Adrenal gland (tissue), 12 donors: ENCODE results near the gene RASA3. TPM values are rescaled to one million over a fixed set of nuclear protein-coding genes. Genes with fewer than 3 reads are reported as not detected.

Source experiments
- DNase-seq, 7 donors: peaks; one replicate each; pipeline ENCODE4 v3.0.0-alpha.2; 2019 to 2020
- H3K27ac ChIP-seq, 5 donors: fragments of 200-600 bp; sonication (generic) in 4 of 5; 1 replicate in 3 of 5; 2 replicates in 2 of 5; pipeline versions ENCODE4 v1.5.1 to v1.8.0; 2016 to 2020; ENCODE audit warnings: mild to moderate bottlenecking in 1 of 5
- H3K27me3 ChIP-seq: fragments of 200-600 bp; 2 replicates; pipeline ENCODE4 v1.8.0; 2021
- H3K36me3 ChIP-seq, 2 donors: fragments of 200-600 bp; replicated peaks in 1 of 2; 1 replicate in 1 of 2; 2 replicates in 1 of 2; pipeline versions ENCODE4 v1.5.1 to v1.8.0; 2018 to 2022
- H3K4me1 ChIP-seq, 2 donors: fragments of 200-600 bp; replicated peaks in 1 of 2; 1 replicate in 1 of 2; 2 replicates in 1 of 2; pipeline versions ENCODE4 v1.5.1 to v1.8.0; 2018 to 2021
- H3K4me3 ChIP-seq, 4 donors: fragments of 200-600 bp; sonication (generic) in 3 of 4; one replicate each; pipeline ENCODE4 v1.5.1; 2016 to 2018
- H3K9me3 ChIP-seq, 3 donors: fragments of 200-600 bp; sonication (generic) in 1 of 3; replicated peaks in 1 of 3; 1 replicate in 2 of 3; 2 replicates in 1 of 3; pipeline versions ENCODE4 v1.5.1 to v1.8.0; 2016 to 2021
- CTCF ChIP-seq, 6 experiments: fragments of 450-650 bp in 4 of 6; fragments of 200-600 bp in 2 of 6; sonication (generic) in 1 of 6; IDR thresholded peaks; 1 replicate in 5 of 6; 2 replicates in 1 of 6; pipeline versions ENCODE4 v1.5.1 to v1.8.0; 2016 to 2021; ENCODE audit warnings: antibody characterized with exemption in 6 of 6, mild to moderate bottlenecking in 2 of 6, moderate library complexity in 1 of 6
- POLR2A ChIP-seq, 2 donors: fragments of 450-650 bp; IDR thresholded peaks; one replicate each; pipeline ENCODE4 v1.6.1; 2017; ENCODE audit warnings: antibody characterized with exemption in 2 of 2, mild to moderate bottlenecking in 2 of 2, moderate library complexity in 1 of 2
- WGBS, 4 donors: extraction: QIAGEN DNeasy Blood & Tissue Kit in 2 of 4; methylation state at CpG; one replicate each; pipeline versions ENCODE4 v1.1.5 to v1.1.7; 2013 to 2017; 5-methylcytosine and 5-hydroxymethylcytosine counted together
- intact Hi-C, 2 donors: fragments of 100-400 bp; cut with DNase I; formaldehyde crosslinking; loops; one replicate each; pipeline versions ENCODE4 v1.14.1 to v1.15.0; 2022 to 2023
- polyA plus RNA-seq, 3 donors: library from polyadenylated mRNA; stranded (reverse); fragments of 200-250 nt in 2 of 3; fragments of 350-450 nt in 1 of 3; fragmentation: Illumina TruSeq in 1 of 3; extraction: RNeasy Lipid Tissue Mini Kit (QIAGEN cat#74804) in 1 of 3; gene quantifications; one replicate each; pipeline ENCODE4 v1.2.3, GENCODE V29; 2013 to 2014
- total RNA-seq, 9 donors: library from RNA; depleted of rRNA in 4 of 9; stranded (reverse); fragments of >200 nt in 4 of 9; fragments of 120-200 nt in 1 of 9; fragmentation: NEBNext Ultra II Directional in 1 of 9; extraction: Animal tissue kit (Norgen Biotek cat#: 25700) in 1 of 9; gene quantifications; one replicate each; pipeline versions ENCODE4 v1.1.0 to v1.2.4, GENCODE V29; 2013 to 2023
- donor health status: healthy with polysubstance abuse.
- donor health status: Bipolar disorder and iron deficiency.
- donor health status: DM: yes; HTN: yes; CAD: no.
- donor health status: DM: no; HTN: no; CAD: no.
- donor health status: DM: no; HTN: no; CAD: no.
- donor health status: DM: yes; HTN: yes; CAD: no.

The RASA3 gene
- total and polyA plus RNA-seq, 12 donors: 2.2 to 11.7 (median 7.3) TPM

GRCh38 chr13:114095486-114095885 is 36.9 kb downstream of the RASA3 start:
- DNase-seq: peak in 1 of 7 donors; percentile 27
- Histone ChIP-seq H3K4me1 (peaks cover 0 to 9% of the 10 kb centered on the region in 2 donors), H3K4me3 (no peak overlapping the region), H3K27me3 (no peaks in the 10 kb centered on the region), H3K27ac (no peak overlapping the region), H3K36me3 (no peaks in the 10 kb centered on the region), H3K9me3 (no peaks in the 10 kb centered on the region)
- 58 to 83% (median 73%) methylated on average over 4 of the region's 4 CpGs for WGBS, 4 donors
- TF ChIP-seq CTCF (IDR thresholded peaks at IDR 0.05) (no peak), POLR2A (IDR thresholded peaks at IDR 0.05) (no peak)
- intact Hi-C loops: no loop called here

GRCh38 chr13:114093118-114093517 is 39.3 kb downstream of the RASA3 start:
- Histone ChIP-seq H3K36me3 (no peaks in the 10 kb centered on the region), H3K4me3 (no peak overlapping the region), H3K9me3 (no peaks in the 10 kb centered on the region), H3K27me3 (no peaks in the 10 kb centered on the region), H3K4me1 (peaks cover 0 to 3% of the 10 kb centered on the region in 2 donors), H3K27ac (no peak overlapping the region)
- no peak for DNase-seq
- no peak for TF ChIP-seq CTCF (IDR thresholded peaks at IDR 0.05)
- TF ChIP-seq POLR2A (IDR thresholded peaks at IDR 0.05): no peak
- intact Hi-C loops: no loop called here

GRCh38 chr13:114092468-114092867 is 40.0 kb downstream of the RASA3 start:
- 82 to 93% (median 87%) methylated on average over 3 of the region's 3 CpGs for WGBS, 4 donors
- H3K27me3 ChIP-seq: no peaks in the 10 kb centered on the region
- no peaks in the 10 kb centered on the region for H3K4me1 ChIP-seq
- H3K4me3 ChIP-seq: no peak overlapping the region
- intact Hi-C loops: no loop called here
- no peaks in the 10 kb centered on the region for H3K9me3 ChIP-seq
- H3K27ac ChIP-seq: no peak overlapping the region
- H3K36me3 ChIP-seq: no peaks in the 10 kb centered on the region
- DNase-seq: no peak
- no peak for TF ChIP-seq POLR2A (IDR thresholded peaks at IDR 0.05)
- no peak for TF ChIP-seq CTCF (IDR thresholded peaks at IDR 0.05)

DNA sequence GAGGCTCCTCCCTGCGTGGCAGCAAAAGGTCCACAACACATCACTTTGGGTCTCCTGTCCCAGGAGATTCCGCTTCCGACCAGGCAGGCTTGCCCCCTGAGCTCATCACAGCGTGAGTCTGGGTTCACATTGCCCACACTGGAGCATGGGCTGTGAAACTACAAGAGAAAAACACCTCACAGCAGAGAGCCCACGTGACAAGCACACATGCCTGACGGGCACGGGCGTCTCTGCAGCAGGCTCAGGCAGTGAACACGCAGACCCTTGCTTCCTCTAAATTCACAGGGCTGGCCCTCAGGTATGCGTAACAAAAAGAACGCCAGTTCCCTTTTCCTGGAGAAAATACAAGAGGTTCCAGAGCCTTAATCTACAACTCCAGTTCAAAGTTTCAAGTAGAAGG is 41.9 kb downstream of the RASA3 start:
- peak in 2 of 7 donors; percentile 0 to 25 for DNase-seq
- intact Hi-C loops: no loop called here

More for the DNA sequence above, 41.9 kb downstream of the RASA3 start:
- Histone ChIP-seq H3K36me3 (no peaks in the 10 kb centered on the region), H3K4me3 (no peak overlapping the region), H3K27ac (no peak overlapping the region), H3K4me1 (no peaks in the 10 kb centered on the region), H3K27me3 (no peaks in the 10 kb centered on the region), H3K9me3 (no peaks in the 10 kb centered on the region)
- WGBS, 4 donors: 78 to 90% (median 79%) methylated on average over 10 to 11 of the region's 11 CpGs
- TF ChIP-seq POLR2A (IDR thresholded peaks at IDR 0.05): no peak
- TF ChIP-seq CTCF (IDR thresholded peaks at IDR 0.05): no peak
